ENCODE results near the gene PAGE2. TPM values are rescaled to one million over a fixed set of nuclear protein-coding genes. Genes with fewer than 3 reads are reported as not detected.
"Not testable (repeated sequence)": the region's sequence is repeated elsewhere in the genome, so short reads cannot be mapped to it uniquely, and the experiment has no call there.

Gene PAGE2
- total RNA-seq, 1 donor from 2014 or later, result not detected

GRCh38 chrX:55057675-55058249, 31.1 kb upstream of the PAGE2 start:
- Histone ChIP-seq H3K9me3 (no peaks in the 10 kb centered on the region), H3K27ac (no peak overlapping the region), H3K27me3 (no peaks in the 10 kb centered on the region), H3K36me3 (no peaks in the 10 kb centered on the region), H3K4me3 (peak overlapping the region in 1 of 2 donors; percentile 23), H3K4me1 (no peaks in the 10 kb centered on the region)
- TF ChIP-seq POLR2AphosphoS5 (IDR thresholded peaks at IDR 0.05; ENCODE audit: insufficient read depth in 1 of 2, low read depth in 1 of 2), result no peak
- no peak for TF ChIP-seq POLR2A (IDR thresholded peaks at IDR 0.05)
- peak; percentile 50 to 78 (median 51) for TF ChIP-seq CTCF (IDR thresholded peaks at IDR 0.05)
- no peak for DNase-seq (ENCODE audit: extremely low spot score in 2 of 2)
- intact Hi-C loops (cut with DNase I), result no loop called here

- H3K27ac ChIP-seq; DNase-seq (ENCODE audit: extremely low spot score in 2 of 2); H3K4me1 ChIP-seq; intact Hi-C loops (cut with DNase I); H3K9me3 ChIP-seq; H3K4me3 ChIP-seq; H3K27me3 ChIP-seq; H3K36me3 ChIP-seq: not testable (repeated sequence)
Observed at GRCh38 chrX:55067180-55067579, 21.6 kb upstream of the PAGE2 start.

GRCh38 chrX:55072286-55072685, 16.5 kb upstream of the PAGE2 start:
- Histone ChIP-seq H3K27me3 (no peaks in the 10 kb centered on the region), H3K9me3 (no peaks in the 10 kb centered on the region), H3K36me3 (no peaks in the 10 kb centered on the region), H3K4me3 (no peak overlapping the region), H3K4me1 (no peaks in the 10 kb centered on the region), H3K27ac (no peak overlapping the region)
- intact Hi-C loops (cut with DNase I), result no loop called here
- TF ChIP-seq POLR2AphosphoS5 (IDR thresholded peaks at IDR 0.05; ENCODE audit: insufficient read depth in 1 of 2, low read depth in 1 of 2), result no peak
- TF ChIP-seq POLR2A (IDR thresholded peaks at IDR 0.05), result no peak
- no peak for TF ChIP-seq CTCF (IDR thresholded peaks at IDR 0.05)
- no peak for DNase-seq (ENCODE audit: extremely low spot score in 2 of 2)

GRCh38 chrX:55074851-55075467, 13.9 kb upstream of the PAGE2 start, which contains the start of gene PAGE2B:
Gene PAGE2B (plus strand): TSS chrX:55075030. CDS start chrX:55076042, 1,012 bp downstream.
- H3K4me3 ChIP-seq, result no peak within 1 kb of the TSS

GRCh38 chrX:55098691-55099090, 9.9 kb downstream of the PAGE2 start:
- intact Hi-C loops (cut with DNase I), result no loop called here
- Histone ChIP-seq H3K4me3 (no peak overlapping the region), H3K4me1 (no peaks in the 10 kb centered on the region), H3K9me3 (no peaks in the 10 kb centered on the region), H3K27ac (no peak overlapping the region), H3K36me3 (no peaks in the 10 kb centered on the region), H3K27me3 (no peaks in the 10 kb centered on the region)
- no peak for DNase-seq (ENCODE audit: extremely low spot score in 2 of 2)
- TF ChIP-seq POLR2A (IDR thresholded peaks at IDR 0.05) (no peak), CTCF (IDR thresholded peaks at IDR 0.05) (no peak), POLR2AphosphoS5 (IDR thresholded peaks at IDR 0.05; ENCODE audit: insufficient read depth in 1 of 2, low read depth in 1 of 2) (no peak)

More at GRCh38 chrX:55074851-55075467, 13.9 kb upstream of the PAGE2 start, which contains the start of gene PAGE2B:
- intact Hi-C loops (cut with DNase I), result no loop called here
- H3K27ac ChIP-seq, result no peak within 1 kb of the TSS
- TF ChIP-seq POLR2AphosphoS5 (IDR thresholded peaks at IDR 0.05; ENCODE audit: insufficient read depth in 1 of 2, low read depth in 1 of 2) (no peak), CTCF (IDR thresholded peaks at IDR 0.05) (no peak), POLR2A (IDR thresholded peaks at IDR 0.05) (no peak)
- no peak for DNase-seq (ENCODE audit: extremely low spot score in 2 of 2)
- no peaks in the 10 kb centered on the region for H3K36me3 ChIP-seq
- no peaks in the 10 kb centered on the region for H3K4me1 ChIP-seq
- no peaks in the 10 kb centered on the region for H3K9me3 ChIP-seq
- H3K27me3 ChIP-seq, result no peaks in the 10 kb centered on the region

Measured in vagina (tissue), 2 donors.